ENCODE data around the gene APOF.

DNA sequence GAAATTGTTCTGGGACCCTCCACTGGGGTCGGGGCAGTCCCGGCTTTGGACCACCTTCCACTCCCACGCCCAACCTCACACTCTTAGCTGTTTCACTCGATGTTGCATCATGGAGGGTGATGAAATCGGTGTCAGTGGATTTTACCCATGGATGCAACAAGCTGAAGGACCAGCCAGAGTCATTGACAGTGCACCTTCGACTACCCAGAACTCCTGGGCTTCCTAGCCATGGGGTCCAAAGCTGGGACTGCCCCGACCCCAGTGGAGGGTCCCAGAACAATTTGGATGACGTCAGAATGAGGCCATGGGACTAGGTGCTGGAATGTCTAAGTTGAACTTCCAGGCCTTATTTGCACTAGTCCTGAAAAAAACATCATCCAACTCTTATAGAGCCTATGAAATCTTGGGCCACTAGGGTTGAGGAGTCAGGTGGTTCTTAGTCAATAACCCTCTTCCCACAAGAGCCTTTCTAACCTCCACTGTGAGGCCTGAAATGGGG is 24.9 kb downstream of the APOF start:
- TF ChIP-seq, protein P1, sequence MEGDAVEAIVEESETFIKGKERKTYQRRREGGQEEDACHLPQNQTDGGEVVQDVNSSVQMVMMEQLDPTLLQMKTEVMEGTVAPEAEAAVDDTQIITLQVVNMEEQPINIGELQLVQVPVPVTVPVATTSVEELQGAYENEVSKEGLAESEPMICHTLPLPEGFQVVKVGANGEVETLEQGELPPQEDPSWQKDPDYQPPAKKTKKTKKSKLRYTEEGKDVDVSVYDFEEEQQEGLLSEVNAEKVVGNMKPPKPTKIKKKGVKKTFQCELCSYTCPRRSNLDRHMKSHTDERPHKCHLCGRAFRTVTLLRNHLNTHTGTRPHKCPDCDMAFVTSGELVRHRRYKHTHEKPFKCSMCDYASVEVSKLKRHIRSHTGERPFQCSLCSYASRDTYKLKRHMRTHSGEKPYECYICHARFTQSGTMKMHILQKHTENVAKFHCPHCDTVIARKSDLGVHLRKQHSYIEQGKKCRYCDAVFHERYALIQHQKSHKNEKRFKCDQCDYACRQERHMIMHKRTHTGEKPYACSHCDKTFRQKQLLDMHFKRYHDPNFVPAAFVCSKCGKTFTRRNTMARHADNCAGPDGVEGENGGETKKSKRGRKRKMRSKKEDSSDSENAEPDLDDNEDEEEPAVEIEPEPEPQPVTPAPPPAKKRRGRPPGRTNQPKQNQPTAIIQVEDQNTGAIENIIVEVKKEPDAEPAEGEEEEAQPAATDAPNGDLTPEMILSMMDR (IDR thresholded peaks at IDR 0.05), result no peak
- TF ChIP-seq POLR2AphosphoS5 (IDR thresholded peaks at IDR 0.05) (no peak), POLR2A (IDR thresholded peaks at IDR 0.05) (no peak), EP300 (IDR thresholded peaks at IDR 0.05) (no peak)

All from suprapubic skin (tissue), 4 donors.